Mesodermal cell (in vitro differentiated cells): ENCODE results near the gene OR52I1.

ENCODE experiments used
- H3K27ac ChIP-seq: 2 replicates; pipeline ENCODE4 v1.7.0; 2013; ENCODE audit warnings: mild to moderate bottlenecking, low read depth, low read length, moderate library complexity; ENCODE audit not compliant: severe bottlenecking
- H3K36me3 ChIP-seq: 2 replicates; pipeline ENCODE4 v1.7.1; 2013; ENCODE audit warnings: mild to moderate bottlenecking, low read length, moderate library complexity; ENCODE audit not compliant: control insufficient read depth, insufficient read depth
- H3K4me1 ChIP-seq: one replicate; pipeline ENCODE4 v1.7.1; 2013; ENCODE audit warnings: mild to moderate bottlenecking, low read length; ENCODE audit not compliant: insufficient read depth, control insufficient read depth, poor library complexity, severe bottlenecking
- H3K4me3 ChIP-seq: 2 replicates; pipeline ENCODE4 v1.7.0; 2013; ENCODE audit warnings: low read length, control low read depth, mild to moderate bottlenecking; ENCODE audit not compliant: insufficient read depth, poor library complexity, severe bottlenecking; ENCODE audit errors: extremely low read depth
- H3K9me3 ChIP-seq: 2 replicates; pipeline ENCODE4 v1.7.1; 2013; ENCODE audit warnings: mild to moderate bottlenecking, low read length, moderate library complexity; ENCODE audit not compliant: control insufficient read depth
- WGBS, 2 experiments: methylation state at CpG; one replicate each; pipeline ENCODE4 v1.1.5; 2013; ENCODE audit warnings: missing lambda C conversion rate in 2 of 2; ENCODE audit not compliant: insufficient coverage in 2 of 2; 5-methylcytosine and 5-hydroxymethylcytosine counted together

The OR52I1 gene

GRCh38 chr11:4643076-4643475 is 49.2 kb downstream of the OR52I1 start:
- Histone ChIP-seq H3K27ac (no peak overlapping the region), H3K9me3 (no peaks in the 10 kb centered on the region), H3K4me1 (peaks cover 5% of the 10 kb centered on the region), H3K36me3 (no peaks in the 10 kb centered on the region), H3K4me3 (no peak overlapping the region)
- WGBS, 2 experiments: 44 to 50% methylated on average over 2 to 4 of the region's 5 CpGs

GRCh38 chr11:4643682-4644081 is 49.8 kb downstream of the OR52I1 start, which contains the start of gene OR51E1:
TSS of gene OR51E1 (plus strand) at chr11:4643982. CDS start at chr11:4652527, 8,545 bp downstream.
- no peak within 1 kb of the TSS for H3K27ac ChIP-seq
- no peak within 1 kb of the TSS for H3K4me3 ChIP-seq
- WGBS, 2 experiments: 91 to 97% methylated on average over 2 to 3 of the region's 3 CpGs
- peaks cover 5% of the 10 kb centered on the region for H3K4me1 ChIP-seq
- no peaks in the 10 kb centered on the region for H3K9me3 ChIP-seq
- H3K36me3 ChIP-seq: no peaks in the 10 kb centered on the region

GRCh38 chr11:4644233-4644632 is 50.4 kb downstream of the OR52I1 start:
- H3K4me3 ChIP-seq: no peak overlapping the region
- 84 to 90% methylated on average over 2 to 3 of the region's 4 CpGs for WGBS, 2 experiments
- H3K36me3 ChIP-seq: no peaks in the 10 kb centered on the region
- H3K9me3 ChIP-seq: no peaks in the 10 kb centered on the region
- H3K4me1 ChIP-seq: peaks cover 5% of the 10 kb centered on the region
- no peak overlapping the region for H3K27ac ChIP-seq
